GM18505 (cell line): ENCODE data around the gene TACC3.

Experiments
- ATAC-seq: cut with Tn5 transposase; IDR thresholded peaks from one replicate; pipeline ENCODE4 v1.9.1; 2021; ENCODE audit not compliant: unreplicated experiment
- POLR2A ChIP-seq: IDR thresholded peaks from 4 replicates; pipeline ENCODE4 v1.6.1; 2011; ENCODE audit warnings: borderline replicate concordance; ENCODE audit not compliant: insufficient read depth, insufficient read length; ENCODE audit errors: extremely low read depth

Gene TACC3

GRCh38 chr4:1792158-1792831 lies 71.0 kb downstream of the TACC3 start:
- ATAC-seq, result peak; percentile 13

DNA sequence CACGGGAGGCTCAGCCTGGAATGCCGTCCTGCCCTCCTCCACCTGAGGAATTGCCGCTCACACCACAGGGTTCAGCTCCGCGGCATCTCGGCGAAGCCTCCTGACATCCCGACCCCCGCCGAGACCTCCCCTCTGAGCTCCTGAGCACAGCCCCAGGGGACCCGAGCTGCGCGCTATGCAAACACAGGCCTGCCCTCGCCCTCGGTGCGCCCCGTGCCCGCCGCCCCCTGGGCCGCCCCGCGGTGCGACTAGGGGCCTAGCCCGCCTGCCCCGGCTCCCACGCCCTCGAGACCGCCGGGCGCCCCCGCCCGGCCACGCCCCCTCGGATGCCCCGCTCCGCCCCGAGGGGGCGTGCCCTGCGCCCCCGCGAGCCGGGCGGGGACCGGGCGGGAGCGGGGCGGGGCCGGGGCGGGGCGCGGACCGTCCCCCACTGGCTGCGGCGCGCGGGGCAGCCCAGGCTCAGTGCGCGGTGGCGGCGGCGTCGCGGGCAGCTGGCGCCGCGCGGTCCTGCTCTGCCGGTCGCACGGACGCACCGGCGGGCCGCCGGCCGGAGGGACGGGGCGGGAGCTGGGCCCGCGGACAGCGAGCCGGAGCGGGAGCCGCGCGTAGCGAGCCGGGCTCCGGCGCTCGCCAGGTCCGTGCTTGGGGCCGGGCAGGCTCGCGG lies 71.6 kb downstream of the TACC3 start, which contains the start of gene FGFR3:
TSS of gene FGFR3 (plus strand) at position 462 of the 664 bp plus-strand sequence. CDS start 642 bp downstream, outside the sequence.
- TF ChIP-seq POLR2A, result no peak
- ATAC-seq, result peak; percentile 50

More at GRCh38 chr4:1792158-1792831, 71.0 kb downstream of the TACC3 start:
- no peak for TF ChIP-seq POLR2A

GRCh38 chr4:1793496-1793840 lies 72.1 kb downstream of the TACC3 start:
- peak; percentile 16 for ATAC-seq
- no peak for TF ChIP-seq POLR2A

DNA sequence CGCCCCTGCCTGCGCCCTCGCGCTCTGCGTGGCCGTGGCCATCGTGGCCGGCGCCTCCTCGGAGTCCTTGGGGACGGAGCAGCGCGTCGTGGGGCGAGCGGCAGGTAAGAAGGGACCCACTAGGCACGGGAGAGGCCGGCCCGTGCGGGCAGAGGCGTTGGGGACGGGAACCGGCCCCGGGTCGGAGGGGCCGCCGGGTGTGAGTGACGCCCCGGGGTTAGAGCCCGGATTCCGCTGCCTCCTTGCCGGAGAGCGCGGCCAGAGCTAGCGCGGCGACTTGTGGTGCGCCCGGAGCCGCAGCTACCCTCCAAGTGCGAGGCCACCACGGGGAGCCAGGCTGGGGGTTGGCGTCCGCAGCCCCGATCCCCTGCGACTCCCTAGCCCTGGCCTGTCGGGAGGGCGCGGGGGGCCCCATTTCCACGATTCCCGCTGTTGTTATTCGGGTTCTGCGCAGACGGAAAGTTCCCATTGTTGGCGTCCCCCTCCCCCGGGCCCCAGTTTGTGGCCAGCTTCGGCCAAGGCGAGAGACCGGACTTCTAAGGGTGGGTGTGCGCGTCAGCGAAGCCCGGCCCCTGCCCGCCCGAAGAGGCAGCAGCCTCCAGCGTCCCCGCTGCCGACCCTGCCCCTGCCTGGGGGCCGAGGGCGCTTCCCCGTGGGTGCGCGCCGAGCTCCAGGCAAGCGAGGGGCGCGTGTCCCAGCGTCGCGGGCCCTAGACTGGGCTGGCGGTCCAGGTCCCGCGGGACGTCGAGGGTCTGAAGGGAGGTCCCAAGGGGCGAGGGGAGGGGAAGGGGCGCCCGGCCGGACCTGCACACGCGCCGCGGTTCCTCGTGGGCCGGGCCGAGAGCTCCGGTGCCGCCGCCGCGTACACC lies 72.9 kb downstream of the TACC3 start:
- no peak for ATAC-seq
- no peak for TF ChIP-seq POLR2A
